IPS-NIHi7 (cell line): ENCODE measurements around the gene TGOLN2.
A peak's percentile ranks its signal among the peaks of the same experiment; 100 is the strongest.
"Not testable (repeated sequence)": the region's sequence is repeated elsewhere in the genome, so short reads cannot be mapped to it uniquely, and the experiment has no call there.

Source experiments
- DNase-seq: peaks from one replicate; pipeline ENCODE4 v3.0.0; 2012; ENCODE audit warnings: mixed read lengths; ENCODE audit errors: extremely low spot score

TGOLN2 gene

GRCh38 chr2:85327822-85328617 is at the start of gene TGOLN2:
Gene TGOLN2, minus strand, starts transcription at chr2:85327989. Its CDS starts 27 bp downstream, at chr2:85327962.
- DNase-seq = peak; percentile 99

- DNase-seq = no peak
Observed at GRCh38 chr2:85377083-85377482, 49.3 kb upstream of the TGOLN2 start.

DNA sequence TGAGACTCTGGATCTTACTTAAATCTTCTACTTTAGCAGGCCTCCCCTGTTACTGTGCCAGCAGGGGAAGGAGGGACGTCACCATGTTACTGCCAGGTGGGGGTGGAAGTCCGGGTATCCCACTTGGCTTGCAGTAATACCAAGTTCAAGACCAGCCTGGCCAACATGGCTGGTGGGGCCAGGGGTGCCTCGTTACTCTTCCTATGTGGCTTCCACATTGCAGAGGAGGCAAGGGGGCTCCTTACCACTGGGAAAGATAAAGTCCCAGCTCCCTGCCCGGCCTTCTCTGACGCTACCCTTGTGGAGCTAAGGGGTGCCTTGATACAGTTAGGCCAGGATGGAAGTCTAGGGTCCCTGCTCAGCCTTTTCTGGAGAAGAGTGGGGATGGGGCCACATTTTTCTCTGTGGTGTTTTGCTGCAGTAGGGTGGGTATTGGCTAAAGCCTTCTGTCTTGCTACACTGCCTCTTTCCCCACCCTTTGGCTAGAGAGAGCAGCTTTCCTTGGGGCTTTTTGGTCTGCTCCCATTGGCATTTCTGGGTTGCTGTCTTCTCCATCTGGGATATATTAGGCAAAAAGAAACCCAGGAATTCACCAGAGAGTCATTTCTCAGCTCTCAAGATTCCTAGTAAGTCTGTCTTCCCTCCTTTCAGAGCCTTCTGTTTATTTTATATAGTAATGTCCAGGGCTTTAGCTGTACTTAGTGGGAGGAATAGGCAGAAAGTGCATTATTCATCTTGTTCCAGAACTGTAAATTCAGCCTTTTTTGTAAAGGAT is 48.7 kb upstream of the TGOLN2 start:
- no peak for DNase-seq

GRCh38 chr2:85371045-85371444 is 43.3 kb upstream of the TGOLN2 start:
- DNase-seq = no peak

GRCh38 chr2:85369500-85369899 is 41.7 kb upstream of the TGOLN2 start:
- DNase-seq = no peak

- no peak for DNase-seq
Observed at GRCh38 chr2:85368921-85369320, 41.1 kb upstream of the TGOLN2 start.

DNA sequence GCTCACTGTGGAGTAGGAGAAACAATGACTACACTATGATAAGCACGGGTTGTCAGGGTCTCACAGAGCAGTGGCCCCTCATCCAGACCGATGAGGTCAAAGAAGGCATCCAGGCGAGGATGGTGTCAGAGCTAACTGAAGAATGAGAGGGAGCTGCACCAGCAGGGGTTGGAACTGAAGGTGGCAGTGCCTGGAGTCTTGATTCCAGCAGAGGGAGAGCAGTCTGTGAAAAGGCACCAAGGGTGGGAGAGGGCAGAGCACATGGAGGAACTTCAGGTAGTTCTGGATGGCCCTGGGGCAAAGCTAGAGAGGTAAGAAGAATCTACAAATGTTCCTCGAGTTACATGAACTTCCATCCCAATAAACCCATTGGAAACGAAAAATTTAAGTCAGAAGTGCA is 39.4 kb upstream of the TGOLN2 start:
- no peak for DNase-seq

DNA sequence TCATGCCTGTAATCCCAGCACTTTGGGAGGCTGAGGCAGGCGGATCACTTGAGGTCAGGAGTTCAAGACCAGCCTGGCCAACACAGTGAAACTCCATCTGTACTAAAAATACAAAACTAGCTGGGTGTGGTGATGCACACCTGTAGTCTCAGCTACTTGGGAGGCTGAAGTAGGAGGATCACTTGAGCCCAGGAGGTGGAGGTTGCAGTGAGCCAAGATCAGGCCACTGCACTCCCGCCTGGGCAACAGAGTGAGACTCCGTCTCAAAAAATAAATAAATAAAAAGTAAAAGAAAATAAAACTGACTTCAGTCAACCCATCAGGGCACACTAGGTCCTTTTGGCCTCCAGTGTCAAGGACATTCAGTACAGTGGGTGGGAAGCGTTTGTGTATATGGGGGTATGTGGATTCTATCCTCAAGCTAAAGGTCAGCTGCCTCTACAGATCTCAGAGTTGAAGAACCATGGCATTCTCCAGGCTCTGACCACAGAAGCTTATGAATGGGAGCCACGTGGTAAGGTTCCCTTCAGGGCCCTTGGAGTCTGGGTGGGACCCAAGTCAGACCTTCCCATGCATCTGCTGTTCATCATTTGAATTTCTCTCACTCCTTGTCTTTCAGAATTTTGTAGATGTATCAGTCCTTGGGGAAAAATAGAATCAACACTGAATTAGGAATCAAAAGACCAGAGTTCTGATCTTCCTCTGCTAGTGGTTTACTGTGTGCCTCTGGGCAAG is 35.0 kb upstream of the TGOLN2 start:
- not testable (repeated sequence) for DNase-seq

DNA sequence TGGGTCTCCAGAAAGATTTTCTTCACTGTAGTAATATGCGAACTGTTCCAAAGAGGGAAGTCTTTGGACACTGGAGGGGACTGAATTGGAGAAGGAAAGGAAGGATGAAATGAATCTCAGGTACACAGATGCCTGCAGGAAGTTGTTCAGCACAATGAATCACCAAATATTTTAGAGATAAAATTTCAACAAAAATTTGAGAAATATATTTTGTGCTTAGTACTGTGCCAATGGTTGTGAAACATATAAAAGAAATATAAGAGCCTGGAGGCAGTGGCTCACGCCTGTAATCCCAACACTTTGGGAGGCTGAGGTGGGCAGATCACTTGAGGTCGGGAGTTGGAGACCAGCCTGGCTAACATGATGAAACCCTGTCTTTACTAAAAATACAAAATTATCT is 29.9 kb upstream of the TGOLN2 start:
- no peak for DNase-seq

- no peak for DNase-seq
Observed at GRCh38 chr2:85356186-85356585, 28.4 kb upstream of the TGOLN2 start.

- DNase-seq = no peak
Observed at GRCh38 chr2:85355521-85355920, 27.7 kb upstream of the TGOLN2 start.

DNA sequence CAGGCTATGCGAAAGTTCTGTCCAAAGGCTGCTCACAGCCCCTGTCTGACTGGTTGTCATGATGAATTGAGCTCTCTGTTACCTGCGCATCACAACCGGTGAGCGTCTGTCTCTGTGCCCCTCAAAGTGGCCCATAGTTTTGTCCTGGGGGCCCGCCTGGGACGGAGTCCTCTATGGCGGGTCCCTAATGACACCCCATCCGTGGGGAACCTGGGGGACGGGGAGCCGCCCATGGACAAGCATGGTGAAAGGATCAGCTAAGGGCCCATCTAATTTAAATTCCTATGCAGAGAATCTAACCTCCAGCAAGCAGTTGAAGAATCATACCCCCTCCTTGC is 27.3 kb upstream of the TGOLN2 start:
- no peak for DNase-seq

GRCh38 chr2:85354286-85355072 is 26.7 kb upstream of the TGOLN2 start, which contains the start of the genes ELMOD3 and RETSAT:
Gene ELMOD3, plus strand, starts transcription at chr2:85354769. Its CDS starts 2,430 bp downstream, at chr2:85357199.
Gene RETSAT, minus strand, starts transcription at chr2:85354528. Its CDS starts 21 bp downstream, at chr2:85354507.
- DNase-seq = peak; percentile 99

GRCh38 chr2:85353876-85354285 is 26.1 kb upstream of the TGOLN2 start:
- DNase-seq = no peak

- DNase-seq = no peak
Observed at GRCh38 chr2:85347599-85347998, 19.8 kb upstream of the TGOLN2 start.

GRCh38 chr2:85344356-85344954 is 16.7 kb upstream of the TGOLN2 start:
- DNase-seq = no peak

- DNase-seq = not testable (repeated sequence)
Observed at GRCh38 chr2:85343207-85343895, 15.6 kb upstream of the TGOLN2 start.

DNA sequence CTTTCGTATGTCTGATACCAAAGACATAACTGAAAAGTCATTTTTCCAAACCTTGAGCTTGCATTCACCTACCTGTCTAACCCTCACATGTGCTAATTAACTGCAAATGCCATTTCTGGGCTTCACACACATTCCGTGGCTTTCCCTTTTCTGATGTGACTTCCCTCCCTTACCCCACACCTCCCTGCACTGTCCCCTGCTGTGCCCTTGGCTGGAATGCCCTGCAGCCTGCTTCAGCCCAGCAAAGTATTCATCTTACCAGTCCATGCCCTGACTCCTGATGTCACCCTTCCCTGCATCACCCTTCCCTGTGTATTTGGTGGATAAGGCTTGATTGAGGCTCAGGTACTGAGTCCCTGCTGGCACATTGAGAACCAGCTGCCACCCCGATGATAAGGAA is 14.4 kb upstream of the TGOLN2 start:
- DNase-seq = no peak

- DNase-seq = no peak
Observed at GRCh38 chr2:85341269-85342029, 13.7 kb upstream of the TGOLN2 start.
